ENCODE results near the gene MRNIP.
A peak's percentile ranks its signal among the peaks of the same experiment; 100 is the strongest.

Gene MRNIP

DNA sequence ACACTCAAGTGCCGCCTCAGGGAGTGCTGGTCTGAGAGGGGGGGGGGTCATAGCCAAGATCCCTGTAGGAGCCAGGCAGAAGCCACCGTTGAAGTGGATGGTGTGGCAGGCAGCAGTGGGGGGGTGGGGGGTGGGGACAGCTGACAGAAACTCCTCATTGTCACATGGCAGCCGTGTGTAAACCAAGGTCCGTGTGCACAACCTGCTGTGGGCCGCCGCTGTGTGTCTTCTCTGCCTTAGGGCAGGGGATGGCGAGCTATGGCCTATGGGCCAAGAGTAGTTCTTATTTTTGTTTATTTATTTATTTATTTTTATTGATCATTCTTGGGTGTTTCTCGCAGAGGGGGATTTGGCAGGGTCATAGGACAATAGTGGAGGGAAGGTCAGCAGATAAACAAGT lies 24.5 kb downstream of the MRNIP start:
- peaks cover 36% of the 10 kb centered on the region; the same call in 1 of the 2 replicates for H4K20me1 ChIP-seq
- peaks cover 95% of the 10 kb centered on the region for H3K36me3 ChIP-seq
- no peak overlapping the region for H3K4me2 ChIP-seq
- peaks cover 25% of the 10 kb centered on the region for H3K9me3 ChIP-seq
- H3K27me3 ChIP-seq: no peaks in the 10 kb centered on the region
- H3K4me1 ChIP-seq: peaks cover 4% of the 10 kb centered on the region; the same call in 1 of the 2 replicates
- H3K9ac ChIP-seq: no peak overlapping the region
- H3K4me3 ChIP-seq: no peak overlapping the region
- no peak for TF ChIP-seq Cebpa-rat (IDR thresholded peaks at IDR 0.05)
- no peak overlapping the region for H3K27ac ChIP-seq

GRCh38 chr5:179833709-179834070 lies 24.9 kb downstream of the MRNIP start:
- Histone ChIP-seq H3K4me3 (no peak overlapping the region), H3K27ac (no peak overlapping the region), H3K9me3 (peaks cover 27% of the 10 kb centered on the region), H3K36me3 (peaks cover 95% of the 10 kb centered on the region), H3K27me3 (no peaks in the 10 kb centered on the region), H3K4me2 (no peak overlapping the region), H3K4me1 (peaks cover 4% of the 10 kb centered on the region; the same call in 1 of the 2 replicates), H4K20me1 (peaks cover 36% of the 10 kb centered on the region; the same call in 1 of the 2 replicates), H3K9ac (no peak overlapping the region)
- no peak for TF ChIP-seq Cebpa-rat (IDR thresholded peaks at IDR 0.05)

DNA sequence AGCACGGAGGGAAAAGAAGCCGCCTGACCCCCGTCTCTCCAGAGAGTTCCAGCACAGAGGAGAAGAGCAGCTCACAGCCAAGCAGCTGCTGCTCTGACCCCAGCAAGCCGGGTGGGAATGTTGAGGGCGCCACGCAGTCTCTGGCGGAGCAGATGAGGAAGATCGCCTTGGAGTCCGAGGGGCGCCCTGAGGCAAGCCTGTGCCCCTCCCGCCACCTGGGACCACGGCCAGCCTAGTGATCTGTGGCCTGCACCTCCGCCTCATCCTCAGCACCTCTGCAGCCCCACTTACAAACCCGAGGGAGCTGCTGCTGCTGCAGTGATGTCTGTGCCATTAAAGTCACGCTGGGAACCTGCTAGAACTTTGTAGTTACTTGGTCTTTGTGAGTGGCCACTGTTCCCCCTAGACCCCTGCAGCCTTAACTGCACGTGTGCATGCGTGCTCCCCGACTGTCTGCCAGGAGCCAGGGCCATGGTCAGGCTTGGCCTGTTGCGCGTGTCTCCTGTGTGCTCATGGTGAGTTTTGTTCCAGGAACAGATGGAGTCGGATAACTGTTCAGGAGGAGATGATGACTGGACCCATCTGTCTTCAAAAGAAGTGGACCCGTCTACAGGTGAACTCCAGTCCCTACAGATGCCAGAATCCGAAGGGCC lies 25.4 kb downstream of the MRNIP start:
- no peak overlapping the region for H3K9ac ChIP-seq
- H3K27ac ChIP-seq: no peak overlapping the region
- peaks cover 27% of the 10 kb centered on the region for H3K9me3 ChIP-seq
- no peak for TF ChIP-seq Cebpa-rat (IDR thresholded peaks at IDR 0.05)
- H3K4me1 ChIP-seq: peaks cover 4% of the 10 kb centered on the region; the same call in 1 of the 2 replicates
- peaks cover 95% of the 10 kb centered on the region for H3K36me3 ChIP-seq
- no peak overlapping the region for H3K4me2 ChIP-seq
- H3K4me3 ChIP-seq: no peak overlapping the region
- peaks cover 36% of the 10 kb centered on the region; the same call in 1 of the 2 replicates for H4K20me1 ChIP-seq
- no peaks in the 10 kb centered on the region for H3K27me3 ChIP-seq

DNA sequence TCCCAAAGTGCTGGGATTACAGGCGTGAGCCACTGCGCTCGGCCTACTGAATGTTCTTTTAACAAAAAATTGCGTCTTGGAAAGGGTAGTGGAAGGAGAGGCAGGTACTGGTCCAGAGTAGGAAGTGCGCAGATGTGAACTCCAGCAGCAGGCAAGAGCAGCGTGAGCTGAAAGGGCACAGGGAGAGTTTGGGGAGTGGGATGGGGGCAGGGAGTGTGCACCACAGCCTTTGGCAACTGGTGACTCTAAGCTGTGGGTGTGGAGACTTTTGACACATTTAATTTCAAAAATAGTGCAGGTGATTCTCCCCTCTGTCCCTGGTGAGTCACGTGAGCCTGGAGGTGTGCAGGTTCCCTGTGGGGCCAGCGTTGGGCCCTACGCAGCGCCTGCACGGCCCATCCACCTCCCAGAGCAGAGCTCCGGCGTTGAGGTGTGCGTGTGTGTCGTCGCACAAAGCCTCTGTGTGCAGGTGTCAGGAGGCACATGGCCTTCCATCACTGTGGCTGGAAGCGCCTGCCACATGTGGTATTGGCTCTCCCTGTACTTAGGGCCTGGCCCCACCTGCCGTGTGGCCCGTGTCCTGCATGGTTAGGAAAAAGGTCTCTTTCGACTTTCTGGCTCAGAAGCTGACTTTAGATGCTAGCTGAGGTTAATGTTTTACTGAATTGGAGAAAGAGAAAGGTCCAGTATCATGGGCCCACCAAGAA lies 26.4 kb downstream of the MRNIP start:
- peaks cover 13% of the 10 kb centered on the region; the same call in 1 of the 2 replicates for H3K4me1 ChIP-seq
- H3K36me3 ChIP-seq: peaks cover 95% of the 10 kb centered on the region
- no peak overlapping the region for H3K27ac ChIP-seq
- TF ChIP-seq Cebpa-rat (IDR thresholded peaks at IDR 0.05): no peak
- no peak overlapping the region for H3K4me2 ChIP-seq
- peaks cover 35% of the 10 kb centered on the region for H4K20me1 ChIP-seq
- H3K4me3 ChIP-seq: no peak overlapping the region
- H3K27me3 ChIP-seq: no peaks in the 10 kb centered on the region
- H3K9me3 ChIP-seq: peaks cover 27% of the 10 kb centered on the region
- H3K9ac ChIP-seq: no peak overlapping the region

GRCh38 chr5:179830818-179831468 lies 27.7 kb downstream of the MRNIP start:
- no peaks in the 10 kb centered on the region for H3K27me3 ChIP-seq
- no peak for TF ChIP-seq Cebpa-rat (IDR thresholded peaks at IDR 0.05)
- peaks cover 31% of the 10 kb centered on the region for H4K20me1 ChIP-seq
- peaks cover 95% of the 10 kb centered on the region for H3K36me3 ChIP-seq
- no peak overlapping the region for H3K27ac ChIP-seq
- no peak overlapping the region for H3K9ac ChIP-seq
- peaks cover 13% of the 10 kb centered on the region; the same call in 1 of the 2 replicates for H3K4me1 ChIP-seq
- no peak overlapping the region for H3K4me2 ChIP-seq
- H3K9me3 ChIP-seq: peaks cover 27% of the 10 kb centered on the region
- H3K4me3 ChIP-seq: no peak overlapping the region

GRCh38 chr5:179829732-179830435 lies 28.7 kb downstream of the MRNIP start:
- Histone ChIP-seq H3K9me3 (peaks cover 27% of the 10 kb centered on the region), H4K20me1 (peaks cover 41% of the 10 kb centered on the region), H3K9ac (no peak overlapping the region), H3K4me2 (no peak overlapping the region), H3K27ac (no peak overlapping the region), H3K36me3 (peaks cover 97% of the 10 kb centered on the region), H3K27me3 (no peaks in the 10 kb centered on the region), H3K4me3 (no peak overlapping the region), H3K4me1 (peaks cover 13% of the 10 kb centered on the region; the same call in 1 of the 2 replicates)
- TF ChIP-seq Cebpa-rat (IDR thresholded peaks at IDR 0.05): no peak

DNA sequence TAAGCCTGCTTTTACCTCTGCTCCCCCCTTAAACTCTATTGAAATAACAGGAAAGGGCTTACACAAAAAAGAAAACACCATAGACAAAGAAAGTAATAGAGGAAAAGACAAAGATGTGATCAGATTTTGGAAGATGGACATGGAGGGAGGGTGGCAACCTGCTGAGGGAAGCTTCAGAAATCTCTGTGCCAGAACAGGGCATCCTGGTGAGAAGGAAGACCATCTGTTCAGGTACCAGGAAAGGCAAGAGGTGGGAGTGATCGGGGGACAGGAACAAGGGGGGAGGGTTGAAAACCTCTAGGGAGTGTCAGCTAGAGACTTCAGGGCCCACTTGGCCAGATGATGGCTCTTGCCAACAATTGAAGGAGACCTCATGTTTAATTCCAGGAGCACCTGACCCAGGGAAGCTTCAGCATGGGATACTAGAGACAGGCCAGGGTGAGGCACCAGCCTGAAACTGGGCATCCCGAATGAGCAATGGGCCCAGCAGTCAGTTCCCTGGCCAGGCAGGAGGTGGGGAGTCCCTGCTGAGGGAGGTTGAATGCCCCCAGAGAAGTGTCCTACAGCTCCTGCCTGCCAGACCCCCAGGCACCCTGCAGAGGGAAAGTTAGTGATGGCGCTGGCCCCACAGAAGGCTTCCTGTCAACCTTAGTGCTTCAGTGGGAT lies 29.7 kb downstream of the MRNIP start:
- Histone ChIP-seq H3K4me2 (no peak overlapping the region), H3K4me1 (peaks cover 13% of the 10 kb centered on the region; the same call in 1 of the 2 replicates), H3K36me3 (peaks cover 100% of the 10 kb centered on the region), H3K27me3 (no peaks in the 10 kb centered on the region), H3K9me3 (peaks cover 26% of the 10 kb centered on the region), H3K9ac (no peak overlapping the region), H3K4me3 (no peak overlapping the region), H4K20me1 (peaks cover 51% of the 10 kb centered on the region), H3K27ac (no peak overlapping the region)
- no peak for TF ChIP-seq Cebpa-rat (IDR thresholded peaks at IDR 0.05)

DNA sequence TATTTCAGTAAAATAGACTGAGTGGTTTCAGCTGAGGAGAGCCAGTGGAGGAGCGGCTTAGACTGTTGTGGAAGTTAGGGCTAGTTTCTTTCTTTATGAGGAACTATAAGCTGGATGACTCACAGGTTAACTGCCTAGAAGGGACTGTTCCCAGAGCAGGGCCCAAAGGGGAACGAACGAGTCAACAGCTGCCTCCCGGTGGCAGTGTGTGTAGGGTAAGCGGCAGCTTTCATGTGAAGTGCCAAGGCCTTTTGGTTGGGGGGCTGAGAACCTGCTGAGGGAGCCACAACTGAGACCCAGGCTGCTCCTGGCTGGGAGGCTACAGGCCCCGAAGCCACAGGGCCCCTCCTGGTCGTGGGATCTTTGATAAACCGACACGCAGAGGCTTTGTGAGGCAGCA lies 30.9 kb downstream of the MRNIP start:
- Histone ChIP-seq H3K9me3 (peaks cover 17% of the 10 kb centered on the region), H3K36me3 (peaks cover 100% of the 10 kb centered on the region), H3K4me2 (no peak overlapping the region; the same call in 1 of the 2 replicates), H3K9ac (no peak overlapping the region), H3K4me1 (peaks cover 18% of the 10 kb centered on the region), H4K20me1 (peaks cover 57% of the 10 kb centered on the region), H3K4me3 (no peak overlapping the region), H3K27ac (peak overlapping the region; percentile 22; the same call in 1 of the 2 replicates), H3K27me3 (no peaks in the 10 kb centered on the region)
- TF ChIP-seq Cebpa-rat (IDR thresholded peaks at IDR 0.05): no peak

DNA sequence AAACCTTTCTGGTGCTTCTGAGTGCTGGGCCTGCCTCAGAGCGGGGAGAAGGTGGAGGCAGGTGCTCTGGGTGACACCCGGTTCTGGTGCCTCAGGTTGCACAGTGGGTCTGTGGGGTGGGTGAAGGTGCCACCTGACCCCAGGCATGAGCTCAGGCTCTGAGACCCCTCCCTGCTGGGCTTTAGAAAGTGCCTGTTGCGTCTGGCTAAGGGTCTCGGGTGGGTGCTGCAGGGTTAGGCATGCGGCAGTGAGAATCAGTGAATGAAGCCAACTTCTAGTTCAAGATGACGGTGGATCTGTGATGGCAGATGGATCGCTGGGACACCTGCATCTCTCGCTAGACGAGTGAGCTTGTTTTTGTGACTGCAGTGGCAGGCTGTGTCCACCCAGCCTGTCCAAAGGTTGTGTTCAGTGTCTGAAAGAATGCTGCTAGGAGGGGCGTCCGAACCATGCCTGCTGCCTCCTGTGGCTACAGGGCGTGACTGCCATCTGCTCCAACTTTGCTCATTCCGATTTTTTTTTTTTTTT lies 32.9 kb downstream of the MRNIP start:
- Histone ChIP-seq H4K20me1 (peaks cover 68% of the 10 kb centered on the region), H3K27me3 (no peaks in the 10 kb centered on the region), H3K27ac (no peak overlapping the region), H3K4me3 (no peak overlapping the region), H3K36me3 (peaks cover 84% of the 10 kb centered on the region), H3K9ac (no peak overlapping the region), H3K9me3 (peaks cover 16% of the 10 kb centered on the region), H3K4me1 (peaks cover 28% of the 10 kb centered on the region), H3K4me2 (no peak overlapping the region)
- TF ChIP-seq Cebpa-rat (IDR thresholded peaks at IDR 0.05): no peak

Data from BLaER1 (cell line).